H9 (cell line): ENCODE results near the gene CLCN6. TPM values are rescaled to one million over a fixed set of nuclear protein-coding genes. Genes with fewer than 3 reads are reported as not detected.

ENCODE experiments used
- DNase-seq: peaks from one replicate; pipeline ENCODE4 v3.0.0-alpha.2; 2017
- H2AFZ ChIP-seq: one replicate; pipeline ENCODE4 v1.6.1; 2013; ENCODE audit warnings: mild to moderate bottlenecking, low read length, control low read depth, moderate library complexity
- H2AK5ac ChIP-seq: 2 replicates; pipeline ENCODE4 v1.6.1; 2013; ENCODE audit warnings: low read length, control low read depth, mixed read lengths; ENCODE audit not compliant: insufficient read length
- H2BK120ac ChIP-seq: one replicate; pipeline ENCODE4 v1.6.1; 2013; ENCODE audit warnings: low read depth, mild to moderate bottlenecking, low read length, control low read depth, inconsistent platforms; ENCODE audit not compliant: poor library complexity, severe bottlenecking
- H2BK12ac ChIP-seq: 2 replicates; pipeline ENCODE4 v1.6.1; 2013; ENCODE audit warnings: low read length, control low read depth, mixed read lengths, low read depth; ENCODE audit not compliant: insufficient read length
- H2BK15ac ChIP-seq: 2 replicates; pipeline ENCODE4 v1.6.1; 2013; ENCODE audit warnings: low read depth, low read length, control low read depth
- H2BK20ac ChIP-seq: one replicate; pipeline ENCODE4 v1.6.1; 2013; ENCODE audit warnings: low read depth, mild to moderate bottlenecking, low read length, control low read depth, inconsistent platforms; ENCODE audit not compliant: poor library complexity, severe bottlenecking
- H2BK5ac ChIP-seq: 2 replicates; pipeline ENCODE4 v1.6.1; 2013; ENCODE audit warnings: low read length, control low read depth, mixed read lengths; ENCODE audit not compliant: insufficient read length
- H3K14ac ChIP-seq: 2 replicates; pipeline ENCODE4 v1.6.1; 2013; ENCODE audit warnings: low read length, control low read depth; ENCODE audit not compliant: insufficient read depth
- H3K18ac ChIP-seq: 2 replicates; pipeline ENCODE4 v1.6.1; 2013; ENCODE audit warnings: low read depth, mild to moderate bottlenecking, mixed read lengths, low read length, control low read depth; ENCODE audit not compliant: insufficient read length
- H3K23ac ChIP-seq: 2 replicates; pipeline ENCODE4 v1.6.1; 2013; ENCODE audit warnings: low read length, control low read depth, mixed read lengths, low read depth; ENCODE audit not compliant: insufficient read length
- H3K23me2 ChIP-seq: 2 replicates; pipeline ENCODE4 v1.6.1; 2013; ENCODE audit warnings: low read depth, mild to moderate bottlenecking, mixed read lengths, low read length, control low read depth; ENCODE audit not compliant: insufficient read length, poor library complexity, severe bottlenecking
- H3K27ac ChIP-seq: 2 replicates; pipeline ENCODE4 v1.5.1; 2013; ENCODE audit warnings: low read length, control low read depth, mixed read lengths, low read depth; ENCODE audit not compliant: insufficient read length
- H3K27me3 ChIP-seq: 2 replicates; pipeline ENCODE4 v1.6.1; 2013; ENCODE audit warnings: low read length, control low read depth, inconsistent platforms; ENCODE audit not compliant: insufficient read depth
- H3K4ac ChIP-seq: 2 replicates; pipeline ENCODE4 v1.6.1; 2013; ENCODE audit warnings: low read depth, mild to moderate bottlenecking, control low read depth, inconsistent platforms, low read length, moderate library complexity
- H3K4me1 ChIP-seq: 2 replicates; pipeline ENCODE4 v1.6.1; 2013; ENCODE audit warnings: low read length, control low read depth, inconsistent platforms; ENCODE audit not compliant: insufficient read depth
- H3K4me2 ChIP-seq: 2 replicates; pipeline ENCODE4 v1.6.1; 2013; ENCODE audit warnings: low read length, control low read depth, mixed read lengths; ENCODE audit not compliant: insufficient read length, insufficient read depth
- H3K56ac ChIP-seq: 2 replicates; pipeline ENCODE4 v1.6.1; 2013; ENCODE audit warnings: low read depth, mild to moderate bottlenecking, mixed read lengths, low read length, control low read depth; ENCODE audit not compliant: insufficient read length
- H3K79me1 ChIP-seq: 2 replicates; pipeline ENCODE4 v1.6.1; 2013; ENCODE audit warnings: low read depth, mild to moderate bottlenecking, moderate library complexity, low read length, control low read depth, inconsistent platforms; ENCODE audit not compliant: insufficient read depth, poor library complexity, severe bottlenecking
- H3K79me2 ChIP-seq: 2 replicates; pipeline ENCODE4 v1.6.1; 2013; ENCODE audit warnings: low read length, control low read depth, inconsistent platforms; ENCODE audit not compliant: insufficient read depth
- H3K9ac ChIP-seq: 2 replicates; pipeline ENCODE4 v1.6.1; 2013; ENCODE audit warnings: low read length, control low read depth, mixed read lengths; ENCODE audit not compliant: insufficient read length; ENCODE audit errors: extremely low read depth
- H3K9me3 ChIP-seq: one replicate; pipeline ENCODE4 v1.6.1; 2013; ENCODE audit warnings: low read depth, low read length, inconsistent platforms; ENCODE audit not compliant: control insufficient read depth
- H3T11ph ChIP-seq: one replicate; pipeline ENCODE4 v1.6.1; 2013; ENCODE audit warnings: mild to moderate bottlenecking, low read length, control low read depth, inconsistent platforms
- H4K20me1 ChIP-seq: one replicate; pipeline ENCODE4 v1.6.1; 2013; ENCODE audit not compliant: control insufficient read depth, insufficient read length, insufficient read depth
- H4K5ac ChIP-seq: 2 replicates; pipeline ENCODE4 v1.6.1; 2013; ENCODE audit warnings: low read depth, mild to moderate bottlenecking, mixed read lengths, low read length, control low read depth; ENCODE audit not compliant: insufficient read length
- H4K8ac ChIP-seq: replicated peaks from 2 replicates; pipeline ENCODE4 v1.6.1; 2013; ENCODE audit warnings: low read length, control low read depth, mixed read lengths, low read depth; ENCODE audit not compliant: insufficient read length
- H4K91ac ChIP-seq: 2 replicates; pipeline ENCODE4 v1.6.1; 2013; ENCODE audit warnings: low read depth, mild to moderate bottlenecking, moderate library complexity, mixed read lengths, low read length, control low read depth; ENCODE audit not compliant: insufficient read length
- H3K27ac Mint-ChIP-seq, 3 experiments: 2 replicates in 2 of 3; 3 replicates in 1 of 3; pipeline ENCODE4 v1.8.0; 2020 to 2021; ENCODE audit warnings: mixed read lengths in 3 of 3, mild to moderate bottlenecking in 1 of 3, moderate library complexity in 1 of 3
- H3K27me3 Mint-ChIP-seq: 2 replicates; pipeline ENCODE4 v1.8.0; 2021; ENCODE audit warnings: low read depth, mild to moderate bottlenecking, moderate library complexity, mixed read lengths
- H3K36me3 Mint-ChIP-seq, 3 experiments: 2 replicates in 2 of 3; 3 replicates in 1 of 3; pipeline ENCODE4 v1.8.0; 2020 to 2021; ENCODE audit warnings: low read depth in 3 of 3, mixed read lengths in 3 of 3; ENCODE audit not compliant: insufficient read depth in 1 of 3
- H3K4me1 Mint-ChIP-seq, 2 experiments: 2 replicates each; pipeline ENCODE4 v1.8.0; 2020; ENCODE audit warnings: mixed read lengths in 2 of 2
- H3K4me3 Mint-ChIP-seq, 2 experiments: 2 replicates in 1 of 2; 3 replicates in 1 of 2; pipeline ENCODE4 v1.8.0; 2020 to 2021; ENCODE audit warnings: mild to moderate bottlenecking in 2 of 2, mixed read lengths in 2 of 2, moderate library complexity in 1 of 2
- H3K9me3 Mint-ChIP-seq, 2 experiments: 2 replicates in 1 of 2; 3 replicates in 1 of 2; pipeline ENCODE4 v1.8.0; 2020; ENCODE audit warnings: mild to moderate bottlenecking in 2 of 2, mixed read lengths in 2 of 2, moderate library complexity in 1 of 2
- CTCF ChIP-seq: fragments of 200-600 bp; sonication (generic); conservative IDR thresholded peaks from 3 replicates; pipeline ENCODE4 v1.8.0; 2021; ENCODE audit warnings: antibody characterized with exemption, mild to moderate bottlenecking
- WGBS: extraction: QIAGEN DNeasy Blood & Tissue Kit; methylation state at CpG from one replicate; pipeline ENCODE4 v1.1.7; 2013; ENCODE audit warnings: missing lambda C conversion rate, low lambda C conversion rate, mixed read lengths; ENCODE audit not compliant: insufficient read length; ENCODE audit errors: extremely low coverage; 5-methylcytosine and 5-hydroxymethylcytosine counted together
- total RNA-seq: library from RNA; stranded (reverse); gene quantifications from 2 replicates; pipeline ENCODE4 v1.2.1, GENCODE V29; 2021

Gene CLCN6
- total RNA-seq, 1 experiment from 2014 or later, result 20.5 TPM

- 0 out of 2 replicates have a peak, but pooled peaks cover 3% of the 10 kb centered on the region for H3K4me1 ChIP-seq
- H3K14ac ChIP-seq, result no peak overlapping the region
- H2BK5ac ChIP-seq, result no peak overlapping the region
- no peak overlapping the region for H4K5ac ChIP-seq
- Mint-ChIP-seq H3K27ac (peak overlapping the region in 1 of 3 experiments; percentile 68; a peak in 1 of 7 replicates), H3K4me3 (no peak overlapping the region), H3K27me3 (no peaks in the 10 kb centered on the region), H3K9me3 (no peaks in the 10 kb centered on the region), H3K4me1 (no peaks in the 10 kb centered on the region; a peak in 1 of 4 replicates), H3K36me3 (peaks cover 38 to 74% (median 66%) of the 10 kb centered on the region in 3 experiments)
- no CpG with 5 or more reads among the region's 5 CpGs for WGBS
- H3K9me3 ChIP-seq, result no peaks in the 10 kb centered on the region
- no peak overlapping the region for H3K18ac ChIP-seq
- TF ChIP-seq CTCF, result no peak
- H4K8ac ChIP-seq, result no peak overlapping the region
- H2BK12ac ChIP-seq, result no peak overlapping the region
- H2AK5ac ChIP-seq, result no peak overlapping the region
- no peak for DNase-seq
- no peak overlapping the region for H3K4me2 ChIP-seq
- peaks cover 12% of the 10 kb centered on the region for H3K79me1 ChIP-seq
- no peak overlapping the region for H2AFZ ChIP-seq
- no peak overlapping the region for H2BK20ac ChIP-seq
- H3K4ac ChIP-seq, result no peak overlapping the region
- no peak overlapping the region for H2BK15ac ChIP-seq
- peaks cover 3% of the 10 kb centered on the region; the same call in 1 of the 2 replicates for H3K79me2 ChIP-seq
- no peak overlapping the region for H3K27ac ChIP-seq
- no peaks in the 10 kb centered on the region for H3K27me3 ChIP-seq
- H3K56ac ChIP-seq, result no peak overlapping the region
- H3K23ac ChIP-seq, result no peak overlapping the region
- no peak overlapping the region for H3K9ac ChIP-seq
- no peak overlapping the region for H3T11ph ChIP-seq
- no peak overlapping the region for H4K91ac ChIP-seq
- no peak overlapping the region for H2BK120ac ChIP-seq
- H4K20me1 ChIP-seq, result no peaks in the 10 kb centered on the region
- no peaks in the 10 kb centered on the region for H3K23me2 ChIP-seq
Observed at GRCh38 chr1:11813021-11813420, 7.0 kb downstream of the CLCN6 start.
